PC-3 (cell line): ENCODE data around the gene GPRC5A. TPM values are rescaled to one million over a fixed set of nuclear protein-coding genes. Genes with fewer than 3 reads are reported as not detected.

ENCODE experiments used
- ATAC-seq: fragments of 200-7000 bp; cut with Tn5 transposase; 2 replicates; pipeline ENCODE4 v1.9.1; 2020; ENCODE audit warnings: mild to moderate bottlenecking, moderate library complexity
- BruUV-seq: library from RNA; stranded (reverse); fragments of 400-500 nt; replicated peaks from 2 replicates; lab custom pipeline; 2021; lab: Mats Ljungman, UMichigan
- CTCF ChIA-PET: fragments of 300-600 bp; sonication (Branson Sonifier 250); formaldehyde crosslinking; loops from one replicate; lab custom pipeline; 2022; ENCODE audit warnings: antibody characterized with exemption; lab: Charles Lee
- POLR2A ChIA-PET: fragments of 300-600 bp; sonication (Branson Sonifier 250); formaldehyde crosslinking; loops from one replicate; lab custom pipeline; 2022; ENCODE audit warnings: antibody characterized with exemption; ENCODE audit not compliant: unreplicated experiment; lab: Charles Lee
- DNase-seq: peaks from one replicate; pipeline ENCODE4 v3.0.0-alpha.2; 2015
- H2AFZ ChIP-seq: fragments of 300-600 bp; sonication (generic); 2 replicates; pipeline ENCODE4 v1.6.0; 2016; ENCODE audit warnings: antibody characterized with exemption, low read length
- H3F3A ChIP-seq: fragments of 300-600 bp; sonication (generic); one replicate; pipeline ENCODE4 v1.6.0; 2017; ENCODE audit warnings: antibody characterized with exemption, low read length, control low read depth, mild to moderate bottlenecking; ENCODE audit not compliant: unreplicated experiment
- H3K27ac ChIP-seq: fragments of 300-600 bp; sonication (generic); 2 replicates; pipeline ENCODE4 v1.5.1; 2016; ENCODE audit warnings: mild to moderate bottlenecking, low read length
- H3K27me3 ChIP-seq: fragments of 300-600 bp; sonication (generic); 2 replicates; pipeline ENCODE4 v1.6.1; 2016; ENCODE audit warnings: low read length, mixed read lengths
- H3K36me3 ChIP-seq: fragments of 300-600 bp; sonication (generic); 2 replicates; pipeline ENCODE4 v1.6.1; 2016; ENCODE audit warnings: low read depth, mixed run types, low read length, mixed read lengths
- H3K4me1 ChIP-seq: fragments of 300-600 bp; sonication (generic); 2 replicates; pipeline ENCODE4 v1.5.1; 2016; ENCODE audit warnings: low read length; ENCODE audit not compliant: insufficient read depth
- H3K4me2 ChIP-seq: fragments of 300-600 bp; sonication (generic); 2 replicates; pipeline ENCODE4 v1.6.0; 2016; ENCODE audit warnings: low read length
- H3K4me3 ChIP-seq: fragments of 300-600 bp; sonication (generic); 2 replicates; pipeline ENCODE4 v1.5.1; 2016; ENCODE audit warnings: mild to moderate bottlenecking, low read length, mixed read lengths
- H3K79me2 ChIP-seq: fragments of 300-600 bp; sonication (generic); 2 replicates; pipeline ENCODE4 v1.6.1; 2017; ENCODE audit warnings: low read length, mixed read lengths
- H3K9ac ChIP-seq: fragments of 300-600 bp; sonication (generic); 2 replicates; pipeline ENCODE4 v1.6.0; 2016; ENCODE audit warnings: mild to moderate bottlenecking, low read length
- H3K9me2 ChIP-seq: fragments of 300-600 bp; sonication (generic); replicated peaks from 2 replicates; pipeline ENCODE4 v1.6.1; 2016; ENCODE audit warnings: mixed run types, low read length, mixed read lengths
- H3K9me3 ChIP-seq: fragments of 300-600 bp; sonication (generic); 2 replicates; pipeline ENCODE4 v1.6.1; 2016; ENCODE audit warnings: low read length, mixed read lengths
- H4K20me1 ChIP-seq: fragments of 300-600 bp; sonication (generic); 2 replicates; pipeline ENCODE4 v1.6.1; 2016; ENCODE audit warnings: low read length, mixed read lengths
- CTCF ChIP-seq: fragments of 300-600 bp; sonication (generic); conservative IDR thresholded peaks from 2 replicates; pipeline ENCODE4 v1.5.1; 2017; ENCODE audit warnings: antibody characterized with exemption, low read depth, mild to moderate bottlenecking, low read length
- EZH2 ChIP-seq: fragments of 300-600 bp; sonication (generic); IDR thresholded peaks from one replicate; pipeline ENCODE4 v1.6.1; 2017; ENCODE audit warnings: antibody characterized with exemption, mild to moderate bottlenecking, low read length; ENCODE audit not compliant: unreplicated experiment
- EZH2phosphoT487 ChIP-seq: fragments of 300-600 bp; sonication (generic); IDR thresholded peaks from 2 replicates; pipeline ENCODE4 v1.6.1; 2018; ENCODE audit warnings: mild to moderate bottlenecking, antibody characterized with exemption, low read length, borderline replicate concordance
- intact Hi-C: fragments of 100-400 bp; cut with micrococcal nuclease; formaldehyde crosslinking; loops from 2 replicates; pipeline ENCODE4 v1.9.0; 2023
- total RNA-seq: library from RNA; depleted of rRNA; stranded (reverse); fragments of >200 nt; gene quantifications from 2 replicates; pipeline ENCODE4 v1.2.3, GENCODE V29; 2014

Gene GPRC5A
- total RNA-seq, 1 experiment from 2014 or later: 140 TPM

GRCh38 chr12:12925388-12925787 is 34.0 kb downstream of the GPRC5A start:
- Histone ChIP-seq H3K4me3 (no peak overlapping the region), H3K27ac (no peak overlapping the region), H3F3A (peaks cover 3% of the 10 kb centered on the region), H3K4me1 (no peaks in the 10 kb centered on the region), H3K27me3 (no peaks in the 10 kb centered on the region), H3K36me3 (no peaks in the 10 kb centered on the region), H3K9ac (no peak overlapping the region), H3K9me2 (no peaks in the 10 kb centered on the region), H3K79me2 (no peaks in the 10 kb centered on the region), H3K9me3 (no peaks in the 10 kb centered on the region), H4K20me1 (no peaks in the 10 kb centered on the region), H3K4me2 (no peak overlapping the region), H2AFZ (no peak overlapping the region)
- ATAC-seq (no peak), DNase-seq (no peak)
- TF ChIP-seq EZH2 (no peak), CTCF (no peak), EZH2phosphoT487 (no peak)
- intact Hi-C loops: no loop called here
- ChIA-PET CTCF (no interaction called here), POLR2A (no interaction called here)
- no TSS peak for BruUV-seq

- TF ChIP-seq EZH2phosphoT487: no peak
- no peak for TF ChIP-seq EZH2
- no peak for TF ChIP-seq CTCF
- POLR2A ChIA-PET: no interaction called here
- H3K27me3 ChIP-seq: no peaks in the 10 kb centered on the region
- H3K36me3 ChIP-seq: no peaks in the 10 kb centered on the region
- H3K4me3 ChIP-seq: no peak overlapping the region
- no peaks in the 10 kb centered on the region for H3K4me1 ChIP-seq
- no peaks in the 10 kb centered on the region for H3F3A ChIP-seq
- intact Hi-C loops: no loop called here
- H4K20me1 ChIP-seq: no peaks in the 10 kb centered on the region
- CTCF ChIA-PET: no interaction called here
- no peak overlapping the region for H3K9ac ChIP-seq
- ATAC-seq (peak; percentile 15; the same call in 1 of the 2 replicates), DNase-seq (no peak)
- H3K4me2 ChIP-seq: no peak overlapping the region
- no peaks in the 10 kb centered on the region for H3K79me2 ChIP-seq
- no peak overlapping the region for H3K27ac ChIP-seq
- no peak overlapping the region for H2AFZ ChIP-seq
- H3K9me2 ChIP-seq: no peaks in the 10 kb centered on the region
- no peaks in the 10 kb centered on the region for H3K9me3 ChIP-seq
- BruUV-seq: no TSS peak
Observed at GRCh38 chr12:12926571-12927071, 35.3 kb downstream of the GPRC5A start.

GRCh38 chr12:12927211-12928079 is 36.1 kb downstream of the GPRC5A start:
- DNase-seq: no peak
- intact Hi-C loops: no loop called here
- ATAC-seq: no peak
- Histone ChIP-seq H2AFZ (no peak overlapping the region), H3K36me3 (no peaks in the 10 kb centered on the region), H3F3A (no peaks in the 10 kb centered on the region), H3K9me3 (no peaks in the 10 kb centered on the region), H3K4me1 (no peaks in the 10 kb centered on the region), H3K4me3 (no peak overlapping the region), H3K79me2 (no peaks in the 10 kb centered on the region), H4K20me1 (no peaks in the 10 kb centered on the region), H3K4me2 (no peak overlapping the region), H3K9ac (no peak overlapping the region), H3K27me3 (no peaks in the 10 kb centered on the region), H3K9me2 (no peaks in the 10 kb centered on the region), H3K27ac (no peak overlapping the region)
- ChIA-PET CTCF (no interaction called here), POLR2A (no interaction called here)
- BruUV-seq: no TSS peak
- TF ChIP-seq EZH2 (no peak), CTCF (no peak), EZH2phosphoT487 (no peak)
